PC-9 (cell line): ENCODE measurements around the gene KLF13. TPM values are rescaled to one million over a fixed set of nuclear protein-coding genes. Genes with fewer than 3 reads are reported as not detected.

Experiments
- BruUV-seq: library from RNA; stranded (reverse); fragments of 400-500 nt; replicated peaks from 2 replicates; lab custom pipeline; 2021; lab: Mats Ljungman, UMichigan
- CTCF ChIA-PET: fragments of 300-600 bp; sonication (Branson Sonifier 250); formaldehyde crosslinking; loops from one replicate; lab custom pipeline; 2022; ENCODE audit warnings: antibody characterized with exemption; lab: Charles Lee
- POLR2A ChIA-PET: fragments of 300-600 bp; sonication (Branson Sonifier 250); formaldehyde crosslinking; loops from one replicate; lab custom pipeline; 2022; ENCODE audit warnings: antibody characterized with exemption; ENCODE audit not compliant: unreplicated experiment; lab: Charles Lee
- DNase-seq, 2 experiments: peaks; one replicate each; pipeline versions ENCODE4 v3.0.0 to v3.0.0-alpha.2; 2015 to 2022; ENCODE audit warnings: mixed read lengths in 1 of 2
- H2AFZ ChIP-seq: fragments of 200-600 bp; sonication (generic); 2 replicates; pipeline ENCODE4 v1.8.1; 2017; ENCODE audit warnings: antibody characterized with exemption
- H3F3A ChIP-seq: fragments of 200-600 bp; sonication (generic); 2 replicates; pipeline ENCODE4 v1.8.1; 2017; ENCODE audit warnings: antibody characterized with exemption, mild to moderate bottlenecking, low read depth; ENCODE audit not compliant: insufficient read depth
- H3K27ac ChIP-seq: fragments of 200-600 bp; sonication (generic); 2 replicates; pipeline ENCODE4 v1.6.1; 2016; ENCODE audit warnings: mixed run types
- H3K27me3 ChIP-seq: fragments of 200-600 bp; sonication (generic); 2 replicates; pipeline ENCODE4 v1.6.1; 2016; ENCODE audit warnings: low read depth, mixed run types; ENCODE audit not compliant: insufficient read depth
- H3K36me3 ChIP-seq: fragments of 200-600 bp; sonication (generic); 2 replicates; pipeline ENCODE4 v1.6.1; 2016; ENCODE audit warnings: low read depth, mixed run types
- H3K4me1 ChIP-seq: fragments of 200-600 bp; sonication (generic); replicated peaks from 2 replicates; pipeline ENCODE4 v1.6.1; 2016; ENCODE audit warnings: mixed run types; ENCODE audit not compliant: insufficient read depth
- H3K4me2 ChIP-seq: fragments of 200-600 bp; sonication (generic); 2 replicates; pipeline ENCODE4 v1.6.1; 2017; ENCODE audit warnings: mixed run types
- H3K4me3 ChIP-seq: fragments of 200-600 bp; sonication (generic); 2 replicates; pipeline ENCODE4 v1.6.1; 2016; ENCODE audit warnings: mixed run types
- H3K79me2 ChIP-seq: fragments of 200-600 bp; sonication (generic); 2 replicates; pipeline ENCODE4 v1.6.1; 2017; ENCODE audit warnings: low read depth, mixed run types
- H3K9me2 ChIP-seq: fragments of 200-600 bp; sonication (generic); 2 replicates; pipeline ENCODE4 v1.8.1; 2017; ENCODE audit warnings: mild to moderate bottlenecking; ENCODE audit not compliant: insufficient read depth
- H3K9me3 ChIP-seq: fragments of 200-600 bp; sonication (generic); 2 replicates; pipeline ENCODE4 v1.8.1; 2016; ENCODE audit warnings: low read depth; ENCODE audit not compliant: insufficient read depth
- H4K20me1 ChIP-seq: fragments of 200-600 bp; sonication (generic); 2 replicates; pipeline ENCODE4 v1.8.1; 2017; ENCODE audit not compliant: insufficient read depth
- CTCF ChIP-seq: fragments of 200-600 bp; sonication (generic); conservative IDR thresholded peaks from 2 replicates; pipeline ENCODE4 v1.6.1; 2017; ENCODE audit warnings: mixed run types, antibody characterized with exemption, mild to moderate bottlenecking, moderate library complexity
- EZH2 ChIP-seq: fragments of 200-600 bp; sonication (generic); IDR thresholded peaks from 2 replicates; pipeline ENCODE4 v1.8.0; 2017; ENCODE audit warnings: antibody characterized with exemption, low read depth
- intact Hi-C: fragments of 100-400 bp; cut with micrococcal nuclease; formaldehyde crosslinking; loops from one replicate; pipeline ENCODE4 v1.10.0; 2022; ENCODE audit not compliant: unreplicated experiment
- total RNA-seq: library from RNA; stranded (reverse); gene quantifications from 2 replicates; pipeline ENCODE4 v1.2.3, GENCODE V29; 2021

Gene KLF13
- total RNA-seq, 1 experiment from 2014 or later = 3.4 TPM

GRCh38 chr15:31339558-31339895, 12.9 kb downstream of the KLF13 start:
- intact Hi-C loops = no loop called here
- H3K4me2 ChIP-seq = no peak overlapping the region
- no peaks in the 10 kb centered on the region for H3K36me3 ChIP-seq
- H3K4me1 ChIP-seq = no peaks in the 10 kb centered on the region
- no peaks in the 10 kb centered on the region for H3K79me2 ChIP-seq
- ChIA-PET POLR2A (no interaction called here), CTCF (no interaction called here)
- no peak for DNase-seq
- H3K9me3 ChIP-seq = no peaks in the 10 kb centered on the region
- H3K9me2 ChIP-seq = no peaks in the 10 kb centered on the region
- H3K27me3 ChIP-seq = peaks cover 38% of the 10 kb centered on the region
- H3K4me3 ChIP-seq = no peak overlapping the region
- H3K27ac ChIP-seq = no peak overlapping the region
- no TSS peak for BruUV-seq
- H4K20me1 ChIP-seq = no peaks in the 10 kb centered on the region
- H3F3A ChIP-seq = no peaks in the 10 kb centered on the region
- no peak overlapping the region for H2AFZ ChIP-seq
- TF ChIP-seq EZH2 (no peak), CTCF (no peak)

DNA sequence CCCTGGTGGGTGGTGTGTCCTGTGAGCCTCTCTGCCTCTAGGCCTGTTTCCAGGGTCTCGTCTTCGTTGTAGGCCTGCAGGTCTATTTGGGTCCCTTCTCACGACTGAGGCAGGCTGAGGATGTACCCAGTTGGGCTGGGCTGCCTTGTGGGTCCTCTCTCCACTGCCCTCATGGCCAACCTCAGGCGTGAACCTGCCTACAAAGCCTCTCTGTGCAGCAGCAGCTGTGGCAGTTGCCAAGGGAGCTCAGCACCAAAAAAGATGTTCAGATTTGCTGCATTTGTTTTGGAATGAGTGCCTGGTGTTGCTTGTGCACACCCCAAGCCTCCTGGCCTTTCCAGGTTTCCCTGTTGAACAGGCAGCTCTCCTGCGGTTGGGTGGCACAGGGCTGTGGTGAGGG, 13.4 kb downstream of the KLF13 start:
- Histone ChIP-seq H3K79me2 (no peaks in the 10 kb centered on the region), H3K9me3 (no peaks in the 10 kb centered on the region), H3K27ac (no peak overlapping the region), H3F3A (no peaks in the 10 kb centered on the region), H3K36me3 (no peaks in the 10 kb centered on the region), H3K4me3 (no peak overlapping the region), H2AFZ (no peak overlapping the region), H4K20me1 (no peaks in the 10 kb centered on the region), H3K4me2 (no peak overlapping the region), H3K9me2 (no peaks in the 10 kb centered on the region), H3K27me3 (peaks cover 38% of the 10 kb centered on the region), H3K4me1 (no peaks in the 10 kb centered on the region)
- no peak for DNase-seq
- ChIA-PET CTCF (no interaction called here), POLR2A (no interaction called here)
- BruUV-seq = no TSS peak
- TF ChIP-seq EZH2 (no peak), CTCF (no peak)
- intact Hi-C loops = no loop called here

DNA sequence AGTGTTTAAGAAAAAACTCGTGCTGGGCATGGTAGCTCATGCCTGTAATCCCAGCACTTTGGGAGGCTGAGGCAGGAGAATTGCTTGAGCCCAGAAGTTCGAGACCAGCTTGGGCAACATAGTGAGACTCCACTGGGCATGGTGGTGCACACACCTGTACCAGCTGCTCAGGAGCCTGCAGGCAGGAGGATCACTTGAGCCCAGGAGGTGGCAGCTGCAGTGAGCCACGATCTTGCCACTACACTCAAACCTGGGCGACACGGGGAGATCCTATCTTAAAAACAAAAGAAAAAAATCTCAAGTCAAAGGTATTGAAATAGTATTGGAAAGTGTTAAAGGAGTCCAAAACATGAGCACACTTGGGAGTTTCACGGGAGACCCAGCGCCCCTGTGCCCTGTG, 14.0 kb downstream of the KLF13 start:
- Histone ChIP-seq H3K79me2 (no peaks in the 10 kb centered on the region), H3K4me1 (no peaks in the 10 kb centered on the region), H3K36me3 (no peaks in the 10 kb centered on the region), H3K4me2 (no peak overlapping the region), H3K27ac (no peak overlapping the region), H2AFZ (no peak overlapping the region), H4K20me1 (no peaks in the 10 kb centered on the region), H3K4me3 (no peak overlapping the region), H3F3A (no peaks in the 10 kb centered on the region), H3K9me2 (no peaks in the 10 kb centered on the region), H3K9me3 (no peaks in the 10 kb centered on the region), H3K27me3 (peaks cover 40% of the 10 kb centered on the region)
- TF ChIP-seq CTCF = no peak
- TF ChIP-seq EZH2 = no peak
- CTCF ChIA-PET = no interaction called here
- POLR2A ChIA-PET = no interaction called here
- intact Hi-C loops = no loop called here
- DNase-seq = no peak
- no TSS peak for BruUV-seq
